GM13977 (cell line): ENCODE data around the gene MRPL48.

ENCODE experiments used
- DNase-seq: peaks from one replicate; pipeline ENCODE4 v3.0.0; 2012; ENCODE audit warnings: low spot score
- in situ Hi-C: fragments of 300-500 bp; cut with MboI; formaldehyde crosslinking; loops from one replicate; pipeline ENCODE4 v1.12.0; 2022; ENCODE audit warnings: low sequenced_read_pairs, low pct_unique_long_range_greater_than_20kb, mixed read lengths, inconsistent platforms; ENCODE audit not compliant: unreplicated experiment
- TF ChIP-seq, protein P1 (sequence below): IDR thresholded peaks from 2 replicates; pipeline ENCODE4 v1.5.1; 2012; ENCODE audit warnings: mild to moderate bottlenecking, control low read depth; ENCODE audit not compliant: insufficient read depth; ENCODE audit errors: extremely low read depth, missing control alignments

Gene MRPL48

DNA sequence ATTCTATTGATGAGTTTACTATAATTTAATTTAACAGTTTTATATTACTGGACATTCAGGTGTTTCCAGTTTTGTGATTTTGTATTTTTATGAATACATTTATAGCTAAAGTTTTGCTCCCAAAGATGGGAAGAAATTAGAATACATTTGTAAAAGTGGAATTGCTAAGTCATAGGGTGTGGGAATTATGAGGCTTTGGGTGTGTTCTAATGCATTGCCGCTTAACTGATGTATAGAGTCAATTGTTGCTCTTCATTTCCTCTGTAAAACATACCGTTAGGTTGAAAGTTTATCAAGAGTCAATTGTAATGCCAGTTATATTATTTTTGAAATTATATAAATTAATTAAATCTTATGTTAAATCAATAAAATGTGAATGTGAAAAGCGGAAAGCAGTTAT, 105.4 kb downstream of the MRPL48 start:
- DNase-seq, result no peak
- TF ChIP-seq, protein P1, sequence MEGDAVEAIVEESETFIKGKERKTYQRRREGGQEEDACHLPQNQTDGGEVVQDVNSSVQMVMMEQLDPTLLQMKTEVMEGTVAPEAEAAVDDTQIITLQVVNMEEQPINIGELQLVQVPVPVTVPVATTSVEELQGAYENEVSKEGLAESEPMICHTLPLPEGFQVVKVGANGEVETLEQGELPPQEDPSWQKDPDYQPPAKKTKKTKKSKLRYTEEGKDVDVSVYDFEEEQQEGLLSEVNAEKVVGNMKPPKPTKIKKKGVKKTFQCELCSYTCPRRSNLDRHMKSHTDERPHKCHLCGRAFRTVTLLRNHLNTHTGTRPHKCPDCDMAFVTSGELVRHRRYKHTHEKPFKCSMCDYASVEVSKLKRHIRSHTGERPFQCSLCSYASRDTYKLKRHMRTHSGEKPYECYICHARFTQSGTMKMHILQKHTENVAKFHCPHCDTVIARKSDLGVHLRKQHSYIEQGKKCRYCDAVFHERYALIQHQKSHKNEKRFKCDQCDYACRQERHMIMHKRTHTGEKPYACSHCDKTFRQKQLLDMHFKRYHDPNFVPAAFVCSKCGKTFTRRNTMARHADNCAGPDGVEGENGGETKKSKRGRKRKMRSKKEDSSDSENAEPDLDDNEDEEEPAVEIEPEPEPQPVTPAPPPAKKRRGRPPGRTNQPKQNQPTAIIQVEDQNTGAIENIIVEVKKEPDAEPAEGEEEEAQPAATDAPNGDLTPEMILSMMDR, result no peak
- in situ Hi-C loops, result no loop called here

DNA sequence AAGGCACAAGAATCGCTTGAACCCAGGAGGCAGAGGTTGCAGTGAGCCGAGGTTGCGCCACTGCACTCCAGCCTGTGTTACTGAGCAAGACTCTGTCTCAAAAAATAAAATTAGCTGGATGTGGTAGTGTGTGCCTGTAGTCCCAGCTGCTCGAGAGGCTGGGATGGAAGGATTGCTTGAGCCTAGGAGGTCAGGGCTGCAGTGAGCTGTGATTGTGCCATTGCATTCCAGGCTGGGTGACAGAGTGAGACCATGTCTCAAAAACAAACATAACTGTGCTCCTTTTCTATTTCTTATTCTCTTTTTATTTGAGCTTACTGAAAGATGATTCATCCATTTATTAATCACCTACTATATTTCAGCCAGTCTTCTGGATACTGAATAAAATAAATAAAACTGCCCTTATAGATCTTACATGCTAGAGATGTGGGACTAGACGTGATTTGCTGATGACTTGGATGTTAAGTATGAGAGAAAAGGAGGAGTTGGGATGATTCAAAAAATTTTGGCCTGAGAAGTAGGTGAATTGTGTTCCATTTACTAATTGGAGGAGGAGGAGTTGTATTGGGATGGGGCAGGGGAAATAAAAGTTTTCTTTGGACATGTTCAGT, 107.2 kb downstream of the MRPL48 start:
- DNase-seq, result no peak
- in situ Hi-C loops, result no loop called here

DNA sequence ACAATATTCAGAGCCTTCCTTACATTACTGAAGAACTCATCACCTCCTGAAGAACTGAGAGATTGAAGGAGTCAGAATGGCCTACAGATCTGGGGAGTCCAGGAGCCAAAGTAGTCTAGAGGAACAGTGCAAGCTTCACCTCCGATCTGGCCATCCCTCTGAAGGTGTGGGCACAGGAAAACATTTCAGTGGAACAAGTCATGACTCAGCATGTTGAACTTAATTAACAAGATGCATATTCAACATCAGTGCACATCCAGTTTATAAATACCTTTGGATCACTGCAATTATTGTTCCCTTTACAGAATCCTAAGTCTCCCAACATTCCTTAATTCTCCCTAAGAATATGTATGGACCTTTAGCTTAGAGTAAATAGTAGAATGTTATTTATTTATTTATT, 114.6 kb downstream of the MRPL48 start:
- in situ Hi-C loops, result no loop called here

More for the DNA sequence above, 107.2 kb downstream of the MRPL48 start:
- TF ChIP-seq, protein P1, result no peak

DNA sequence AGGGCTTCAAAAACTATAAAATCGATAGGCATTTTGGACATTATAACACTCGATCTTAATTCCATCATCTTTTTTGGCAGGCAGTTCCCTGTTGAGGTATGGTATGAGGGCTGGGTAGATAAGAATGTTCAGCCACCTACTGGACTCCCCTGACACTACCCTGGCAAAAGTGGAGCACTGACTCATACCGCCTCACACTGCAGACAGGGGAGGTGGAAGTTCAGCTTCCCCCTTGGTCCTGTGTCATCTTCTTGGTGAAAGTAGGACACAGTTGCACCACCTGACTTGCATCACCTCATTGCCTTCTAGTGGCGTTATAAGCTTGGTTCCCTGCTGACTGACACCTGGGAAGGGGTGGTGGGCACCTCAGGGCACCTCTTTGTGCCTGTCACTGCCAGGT, 119.5 kb downstream of the MRPL48 start:
- TF ChIP-seq, protein P1, result no peak
- in situ Hi-C loops, result no loop called here
- DNase-seq, result no peak

More for the DNA sequence above, 114.6 kb downstream of the MRPL48 start:
- TF ChIP-seq, protein P1, result no peak
- DNase-seq, result no peak

DNA sequence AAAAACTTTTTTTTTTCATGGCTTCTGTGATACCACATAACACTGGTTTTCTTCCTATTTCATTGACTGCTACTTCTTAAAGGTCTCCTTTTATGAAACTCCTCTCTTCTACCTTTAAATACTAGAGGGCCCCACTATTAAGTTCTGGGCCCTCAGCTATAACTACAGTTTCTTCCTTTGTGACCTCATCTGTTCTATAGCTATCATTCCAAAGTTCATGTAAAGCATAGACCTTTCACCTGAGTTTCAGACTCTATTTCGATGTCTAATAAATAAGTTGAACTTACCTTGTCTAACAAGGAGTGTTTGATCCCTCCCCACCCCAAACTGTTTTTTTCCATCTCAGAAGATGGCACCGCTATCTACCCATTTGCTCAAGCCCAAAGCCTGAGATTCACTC, 124.4 kb downstream of the MRPL48 start:
- in situ Hi-C loops, result no loop called here
- TF ChIP-seq, protein P1, result no peak
- no peak for DNase-seq

DNA sequence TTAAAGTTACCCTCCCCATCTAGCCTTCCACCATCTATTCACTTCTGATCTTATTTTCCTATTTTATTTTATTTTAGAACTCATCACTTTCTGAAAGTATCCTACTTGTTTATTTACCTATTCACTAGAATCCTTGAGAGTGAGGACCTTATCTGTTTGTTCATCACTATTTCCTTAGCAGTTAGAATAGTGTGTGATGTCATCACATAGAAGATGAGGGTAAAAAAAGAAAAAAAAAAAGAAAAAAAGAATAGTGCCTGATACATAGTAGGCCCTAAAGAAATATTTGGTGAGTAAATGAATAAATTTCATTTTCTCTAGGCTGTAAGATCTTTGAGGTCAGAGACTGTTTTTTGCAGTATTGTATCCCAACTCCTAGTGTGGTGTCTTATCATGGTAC, 125.8 kb downstream of the MRPL48 start:
- no peak for DNase-seq
- in situ Hi-C loops, result no loop called here
- TF ChIP-seq, protein P1, result no peak

DNA sequence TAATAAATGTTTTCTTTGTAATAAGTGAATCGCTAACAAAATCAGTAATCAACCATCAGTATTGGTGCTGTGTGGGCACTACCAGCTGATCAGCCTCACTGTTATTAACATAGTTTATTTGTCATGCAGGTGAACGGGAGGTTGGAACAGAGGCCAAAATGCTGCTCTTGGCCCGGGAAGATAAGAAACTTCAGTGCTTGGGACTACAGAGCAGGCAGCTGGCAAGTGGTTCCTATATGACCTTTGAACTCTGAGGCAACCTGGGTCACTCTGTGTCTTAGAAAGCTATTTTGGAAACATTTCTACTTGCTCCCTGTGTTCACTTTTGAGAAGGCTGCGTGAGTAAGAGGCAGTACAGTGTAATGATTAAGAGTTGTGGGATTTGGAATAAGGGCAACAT, 126.6 kb downstream of the MRPL48 start:
- DNase-seq, result no peak
- in situ Hi-C loops, result no loop called here
- TF ChIP-seq, protein P1, result no peak
